CD4-positive, alpha-beta T cell treated with Interleukin-15 for 1 hour (primary cell): Measurements from ENCODE around the gene APBA3.

Experiments
- DNase-seq: peaks from one replicate; pipeline ENCODE4 v3.0.0-alpha.2; 2020

Gene APBA3

GRCh38 chr19:3712663-3713611 lies 48.6 kb downstream of the APBA3 start:
- no peak for DNase-seq

- peak; percentile 79 for DNase-seq
Observed at GRCh38 chr19:3710265-3710812, 51.2 kb downstream of the APBA3 start.

GRCh38 chr19:3708207-3708931 lies 53.1 kb downstream of the APBA3 start, which contains the start of gene TJP3:
TSS of gene TJP3 (plus strand) at chr19:3708384. CDS start at chr19:3728433, 20,049 bp downstream.
- no peak for DNase-seq

- no peak for DNase-seq
Observed at GRCh38 chr19:3707868-3708206, 53.7 kb downstream of the APBA3 start.

GRCh38 chr19:3701200-3701599 lies 60.3 kb downstream of the APBA3 start:
- DNase-seq, result no peak
